Measurements from ENCODE around the gene PHLDB2. TPM values are rescaled to one million over a fixed set of nuclear protein-coding genes. Genes with fewer than 3 reads are reported as not detected.

PHLDB2 gene
- total and polyA plus RNA-seq, 2 of the 13 experiments (the other 11 are each of a cell fraction or from before 2014, with no cell fraction given): 8.4 to 23.6 TPM

- POLR2A ChIA-PET: no interaction called here
- CTCF ChIA-PET (ENCODE audit: low intra/inter-chr PET ratio, low total read pairs): no interaction called here
- Histone ChIP-seq H3K4me1 (ENCODE audit: insufficient read depth, low read length) (no peaks in the 10 kb centered on the region), H3K27ac (ENCODE audit: extremely low read length, insufficient read depth, low read length) (no peak overlapping the region), H3K27me3 (ENCODE audit: control insufficient read depth in 1 of 2, insufficient read depth in 2 of 2, low read length in 2 of 2) (no peaks in the 10 kb centered on the region), H4K20me1 (ENCODE audit: insufficient read depth, low read length) (no peaks in the 10 kb centered on the region), H3K36me3 (replicated peaks in 1 of 2; ENCODE audit: control insufficient read depth in 1 of 2, insufficient read depth in 2 of 2, low read length in 2 of 2) (peaks cover 4 to 15% of the 10 kb centered on the region in 2 experiments), H2AFZ (ENCODE audit: low read length) (no peak overlapping the region), H3K9ac (ENCODE audit: insufficient read depth, low read depth, low read length) (no peak overlapping the region), H3K79me2 (ENCODE audit: insufficient read depth, low read length) (no peaks in the 10 kb centered on the region), H3K4me3 (replicated peaks in 1 of 3; ENCODE audit: insufficient read depth in 1 of 3, low read depth in 2 of 3, low read length in 3 of 3) (no peak overlapping the region), H3K9me3 (ENCODE audit: low read length) (no peaks in the 10 kb centered on the region), H3K4me2 (ENCODE audit: low read depth, low read length) (no peak overlapping the region)
- intact Hi-C loops (cut with micrococcal nuclease; ENCODE audit: unreplicated experiment) (no loop called here), in situ Hi-C loops (cut with HindIII; ENCODE audit: extremely low pct_ligation_motif_present, low pct_unique_long_range_greater_than_20kb) (no loop called here)
- ATAC-seq (no peak), FAIRE-seq (no peak), DNase-seq (ENCODE audit: low spot score) (no peak)
- BruUV-seq (replicated peaks): no TSS peak
- no peak for TF ChIP-seq MAFG (CRISPR knock-in tag; IDR thresholded peaks at IDR 0.05)
- no peak for TF ChIP-seq ERF (CRISPR knock-in tag; IDR thresholded peaks at IDR 0.05)
- no peak for TF ChIP-seq HMGA1 (CRISPR knock-in tag; conservative IDR thresholded peaks at IDR 0.05)
- TF ChIP-seq ZNF496 (CRISPR knock-in tag; IDR thresholded peaks at IDR 0.05; ENCODE audit: insufficient replicate concordance): no peak
- TF ChIP-seq MNT (IDR thresholded peaks at IDR 0.05): no peak
- no peak for TF ChIP-seq NFE2L1 (CRISPR knock-in tag; IDR thresholded peaks at IDR 0.05; ENCODE audit: borderline replicate concordance)
- TF ChIP-seq SAP130 (CRISPR knock-in tag; IDR thresholded peaks at IDR 0.05; ENCODE audit: low read depth): no peak
- no peak for TF ChIP-seq ZNF142 (CRISPR knock-in tag; IDR thresholded peaks at IDR 0.05)
- TF ChIP-seq ZNF569 (CRISPR knock-in tag; IDR thresholded peaks at IDR 0.05; ENCODE audit: borderline replicate concordance): no peak
- TF ChIP-seq ZNF281 (CRISPR knock-in tag; IDR thresholded peaks at IDR 0.05; ENCODE audit: borderline replicate concordance): no peak
Measured at GRCh38 chr3:111882799-111883198, 23.7 kb downstream of the PHLDB2 start.
